Stimulated activated CD8-positive, alpha-beta memory T cell treated with anti-CD3 and anti-CD28 coated beads, Interleukin-12 subunit alpha, Interleukin-12 subunit beta, amount 100 ng/mL, for 24 hours (primary cell): Measurements from ENCODE around the gene RNMT.
"Not testable (repeated sequence)": the region's sequence is repeated elsewhere in the genome, so short reads cannot be mapped to it uniquely, and the experiment has no call there.

Experiments used
- DNase-seq: peaks from one replicate; pipeline ENCODE4 v3.0.0-alpha.2; 2020; ENCODE audit errors: extremely low read depth

Gene RNMT

GRCh38 chr18:13735681-13736080 lies 9.2 kb downstream of the RNMT start:
- no peak for DNase-seq

- no peak for DNase-seq
Observed at GRCh38 chr18:13745696-13746095, 19.2 kb downstream of the RNMT start.

- DNase-seq = no peak
Observed at GRCh38 chr18:13746633-13747032, 20.2 kb downstream of the RNMT start.

GRCh38 chr18:13751599-13751998 lies 25.1 kb downstream of the RNMT start:
- DNase-seq = not testable (repeated sequence)

GRCh38 chr18:13756261-13756660 lies 29.8 kb downstream of the RNMT start:
- DNase-seq = no peak

- no peak for DNase-seq
Observed at GRCh38 chr18:13756671-13757070, 30.2 kb downstream of the RNMT start.

GRCh38 chr18:13758622-13759021 lies 32.1 kb downstream of the RNMT start:
- no peak for DNase-seq

GRCh38 chr18:13760047-13760446 lies 33.6 kb downstream of the RNMT start:
- no peak for DNase-seq

GRCh38 chr18:13762690-13763439 lies 36.4 kb downstream of the RNMT start:
- DNase-seq = no peak

- no peak for DNase-seq
Observed at GRCh38 chr18:13775058-13775457, 48.6 kb downstream of the RNMT start.

- DNase-seq = no peak
Observed at GRCh38 chr18:13791181-13791580, 64.7 kb downstream of the RNMT start.

GRCh38 chr18:13793819-13794218 lies 67.3 kb downstream of the RNMT start:
- no peak for DNase-seq

- no peak for DNase-seq
Observed at GRCh38 chr18:13796515-13796914, 70.0 kb downstream of the RNMT start.

GRCh38 chr18:13797157-13797611 lies 70.7 kb downstream of the RNMT start:
- DNase-seq = no peak

- DNase-seq = no peak
Observed at GRCh38 chr18:13799396-13799795, 72.9 kb downstream of the RNMT start.

- no peak for DNase-seq
Observed at GRCh38 chr18:13800505-13801259, 74.2 kb downstream of the RNMT start.

- no peak for DNase-seq
Observed at GRCh38 chr18:13801260-13801601, 74.8 kb downstream of the RNMT start.

GRCh38 chr18:13804305-13804704 lies 77.8 kb downstream of the RNMT start:
- DNase-seq = no peak

- DNase-seq = no peak
Observed at GRCh38 chr18:13808294-13809042, 82.0 kb downstream of the RNMT start.

GRCh38 chr18:13809043-13809430 lies 82.6 kb downstream of the RNMT start:
- DNase-seq = no peak

GRCh38 chr18:13809531-13810255 lies 83.2 kb downstream of the RNMT start:
- no peak for DNase-seq

- no peak for DNase-seq
Observed at GRCh38 chr18:13810950-13811485, 84.5 kb downstream of the RNMT start.
